GM12878 (cell line): Measurements from ENCODE around the gene ZGLP1. TPM values are rescaled to one million over a fixed set of nuclear protein-coding genes. Genes with fewer than 3 reads are reported as not detected.

Source experiments
- CTCF ChIP-seq, 3 experiments: IDR thresholded peaks in 2 of 3; conservative IDR thresholded peaks in 1 of 3; 2 replicates each; pipeline ENCODE4 v1.5.1; 2011; ENCODE audit warnings: low read depth in 3 of 3, low read length in 3 of 3, mild to moderate bottlenecking in 3 of 3, control low read depth in 2 of 3, moderate library complexity in 2 of 3, inconsistent platforms in 1 of 3, mixed read lengths in 1 of 3; ENCODE audit not compliant: control insufficient read depth in 2 of 3, insufficient read depth in 1 of 3; ENCODE audit errors: extremely low read depth in 1 of 3
- DPF2 ChIP-seq: fragments of 450-650 bp; IDR thresholded peaks from 2 replicates; pipeline ENCODE4 v1.6.1; 2017; ENCODE audit warnings: mild to moderate bottlenecking
- EP300 ChIP-seq, 2 experiments: fragments of 150-350 bp in 1 of 2; IDR thresholded peaks; 2 replicates each; pipeline ENCODE4 v1.6.1; 2011 to 2012; ENCODE audit warnings: low read depth in 2 of 2, low read length in 2 of 2, borderline replicate concordance in 1 of 2, improper control_type of control experiment in 1 of 2, inconsistent platforms in 1 of 2; ENCODE audit not compliant: control insufficient read depth in 1 of 2
- IRF3 ChIP-seq: fragments of 450-650 bp; IDR thresholded peaks from 2 replicates; pipeline ENCODE4 v1.6.1; 2014; ENCODE audit warnings: mild to moderate bottlenecking
- LARP7 ChIP-seq: fragments of 450-650 bp; IDR thresholded peaks from 2 replicates; pipeline ENCODE4 v1.6.1; 2017; ENCODE audit warnings: mild to moderate bottlenecking
- MEF2A ChIP-seq: IDR thresholded peaks from 2 replicates; pipeline ENCODE4 v1.6.1; 2011; ENCODE audit warnings: low read depth, mild to moderate bottlenecking, low read length, moderate library complexity; ENCODE audit not compliant: insufficient read depth
- MEF2B ChIP-seq: fragments of 450-650 bp; IDR thresholded peaks from 2 replicates; pipeline ENCODE4 v1.6.1; 2018; ENCODE audit warnings: mild to moderate bottlenecking, moderate library complexity; ENCODE audit not compliant: partially characterized antibody, poor library complexity, severe bottlenecking
- MYB ChIP-seq: fragments of 150-350 bp; IDR thresholded peaks from 2 replicates; pipeline ENCODE4 v1.6.1; 2014; ENCODE audit warnings: mild to moderate bottlenecking, low read depth, low read length, borderline replicate concordance
- POLR2A ChIP-seq: IDR thresholded peaks from 2 replicates; pipeline ENCODE4 v1.6.1; 2011; ENCODE audit warnings: low read depth, mild to moderate bottlenecking, low read length
- RFX5 ChIP-seq: IDR thresholded peaks from 2 replicates; pipeline ENCODE4 v1.6.1; 2011; ENCODE audit warnings: low read depth, low read length, improper control_type of control experiment
- SIN3A ChIP-seq: IDR thresholded peaks from 2 replicates; pipeline ENCODE4 v1.6.1; 2012; ENCODE audit warnings: low read depth, low read length, improper control_type of control experiment
- SMAD5 ChIP-seq: IDR thresholded peaks from 2 replicates; pipeline ENCODE4 v1.6.1; 2016; ENCODE audit warnings: antibody characterized with exemption, low read depth
- SREBF2 ChIP-seq: IDR thresholded peaks from 2 replicates; pipeline ENCODE4 v1.6.1; 2012; ENCODE audit warnings: mild to moderate bottlenecking, low read length
- TBL1XR1 ChIP-seq: IDR thresholded peaks from 2 replicates; pipeline ENCODE4 v1.6.1; 2012; ENCODE audit warnings: low read depth, low read length, improper control_type of control experiment
- TCF3 ChIP-seq: IDR thresholded peaks from 2 replicates; pipeline ENCODE4 v1.6.1; 2012; ENCODE audit warnings: low read depth, mild to moderate bottlenecking, low read length, borderline replicate concordance; ENCODE audit not compliant: insufficient read depth
- ZBTB40 ChIP-seq: fragments of 450-650 bp; IDR thresholded peaks from 2 replicates; pipeline ENCODE4 v1.6.1; 2016; ENCODE audit warnings: mild to moderate bottlenecking, moderate library complexity, borderline replicate concordance
- ZNF592 ChIP-seq: fragments of 450-650 bp; IDR thresholded peaks from 2 replicates; pipeline ENCODE4 v1.6.1; 2017; ENCODE audit warnings: mild to moderate bottlenecking, moderate library complexity
- polyA plus RNA-seq, 11 experiments: library from polyadenylated mRNA; depleted of rRNA in 4 of 11; unstranded in 6 of 11; stranded (reverse) in 5 of 11; fragments of >200 nt; fragmentation: Nextera tagmentation in 4 of 11; fragmentation: Illumina TruSeq in 1 of 11; extraction: Ambion mirVana in 4 of 11; extraction: Trizol in 1 of 11; gene quantifications; 1 replicate in 1 of 11; 2 replicates in 10 of 11; pipeline versions ENCODE4 v1.2.1 to v1.2.3, GENCODE V29; 2011 to 2016; ENCODE audit warnings: inconsistent platforms in 2 of 11, missing spikeins in 2 of 11, low read depth in 1 of 11
- total RNA-seq, 4 experiments: library from RNA; depleted of rRNA in 3 of 4; stranded (reverse); fragments of >200 nt in 3 of 4; fragmentation: Illumina TruSeq in 1 of 4; extraction: Trizol in 1 of 4; gene quantifications; 2 replicates each; pipeline versions ENCODE4 v1.2.1 to v1.2.3, GENCODE V29; 2013 to 2021

The ZGLP1 gene
- total and polyA plus RNA-seq, 10 of the 15 experiments (the other 5 are each of a cell fraction or from before 2014, with no cell fraction given): 0.29 to 5.6 (median 1.3) TPM

- TF ChIP-seq IRF3 (no peak), SMAD5 (peak; percentile 7; the same call in 1 of the 2 replicates), TBL1XR1 (no peak), TCF3 (no peak; the same call in 1 of the 2 replicates), DPF2 (no peak), LARP7 (0 out of 2 replicates have a peak, but pooled peaks have one; percentile 18), POLR2A (peak; percentile 80), SREBF2 (no peak), RFX5 (no peak), ZBTB40 (no peak), EP300 (IDR thresholded peaks at IDR 0.05; ENCODE audit: borderline replicate concordance in 1 of 2, control insufficient read depth in 1 of 2, low read depth in 2 of 2, low read length in 2 of 2) (no peak), MEF2A (no peak), SIN3A (no peak), CTCF (IDR thresholded peaks at IDR 0.05 in 2 of 3, conservative IDR thresholded peaks at IDR 0.05 in 1 of 3; ENCODE audit: control insufficient read depth in 2 of 3, extremely low read depth in 1 of 3, insufficient read depth in 1 of 3, low read depth in 3 of 3, low read length in 3 of 3) (no peak), MYB (no peak), MEF2B (no peak), ZNF592 (no peak)
Measured at GRCh38 chr19:10286803-10287737, 22.5 kb downstream of the ZGLP1 start, which contains the start of gene ICAM4 (continued).
